CD4-positive, alpha-beta T cell (primary cell): Measurements from ENCODE around the gene PRR15L. TPM values are rescaled to one million over a fixed set of nuclear protein-coding genes. Genes with fewer than 3 reads are reported as not detected.

ENCODE experiments used
- ATAC-seq: fragments of 200-7000 bp; cut with Tn5 transposase; one replicate; pipeline ENCODE4 v1.10.0; 2022; ENCODE audit warnings: mild to moderate bottlenecking; ENCODE audit not compliant: poor library complexity
- CTCF ChIA-PET: fragments of 350-600 bp; sonication (Branson Sonifier 250); formaldehyde crosslinking; loops from one replicate; lab custom pipeline; 2021; ENCODE audit warnings: antibody characterized with exemption, inconsistent platforms; lab: Charles Lee
- POLR2A ChIA-PET: fragments of 350-600 bp; sonication (Branson Sonifier 250); formaldehyde crosslinking; loops from one replicate; lab custom pipeline; 2021; ENCODE audit warnings: antibody characterized with exemption, inconsistent platforms; lab: Charles Lee
- DNase-seq, 14 experiments: peaks; one replicate each; pipeline ENCODE4 v3.0.0-alpha.2; 2013 to 2020; ENCODE audit warnings: mixed read lengths in 2 of 14
- H3K27ac ChIP-seq, 2 donors: one replicate each; pipeline versions ENCODE4 v1.5.1 to v1.7.0; 2013; ENCODE audit warnings: low read length in 2 of 2, low read depth in 1 of 2, mild to moderate bottlenecking in 1 of 2
- H3K27me3 ChIP-seq, 2 experiments: 1 replicate in 1 of 2; 2 replicates in 1 of 2; pipeline versions ENCODE4 v1.6.1 to v1.7.0; 2013; ENCODE audit warnings: low read length in 2 of 2, control low read depth in 1 of 2, mild to moderate bottlenecking in 1 of 2, moderate library complexity in 1 of 2; ENCODE audit not compliant: insufficient read depth in 2 of 2, control insufficient read depth in 1 of 2
- H3K36me3 ChIP-seq: one replicate; pipeline ENCODE4 v1.6.1; 2013; ENCODE audit warnings: low read length, control low read depth; ENCODE audit not compliant: insufficient read depth
- H3K4me1 ChIP-seq: one replicate; pipeline ENCODE4 v1.6.1; 2013; ENCODE audit warnings: low read length, control low read depth; ENCODE audit not compliant: insufficient read depth
- H3K4me3 ChIP-seq: one replicate; pipeline ENCODE4 v1.5.1; 2013; ENCODE audit warnings: mild to moderate bottlenecking, low read length, moderate library complexity
- H3K9me3 ChIP-seq, 2 experiments: 1 replicate in 1 of 2; 2 replicates in 1 of 2; pipeline versions ENCODE4 v1.6.1 to v1.7.0; 2013; ENCODE audit warnings: low read length in 2 of 2, mild to moderate bottlenecking in 2 of 2, control low read depth in 1 of 2, moderate library complexity in 1 of 2; ENCODE audit not compliant: control insufficient read depth in 1 of 2, insufficient read depth in 1 of 2
- H3K27ac Mint-ChIP-seq: one replicate; pipeline ENCODE4 v1.8.0; 2020; ENCODE audit warnings: mixed read lengths
- H3K27me3 Mint-ChIP-seq: one replicate; pipeline ENCODE4 v1.8.0; 2021; ENCODE audit warnings: mixed read lengths
- H3K36me3 Mint-ChIP-seq: one replicate; pipeline ENCODE4 v1.8.0; 2021; ENCODE audit warnings: low read depth, mixed read lengths
- H3K4me1 Mint-ChIP-seq: one replicate; pipeline ENCODE4 v1.8.0; 2021; ENCODE audit warnings: low read depth, mixed read lengths
- H3K4me3 Mint-ChIP-seq: one replicate; pipeline ENCODE4 v1.8.0; 2020; ENCODE audit warnings: mild to moderate bottlenecking, mixed read lengths
- H3K9me3 Mint-ChIP-seq: one replicate; pipeline ENCODE4 v1.8.0; 2020; ENCODE audit warnings: mixed read lengths
- CTCF ChIP-seq: fragments of 200-600 bp; IDR thresholded peaks from one replicate; pipeline ENCODE4 v1.8.0; 2022; ENCODE audit warnings: antibody characterized with exemption, mild to moderate bottlenecking
- intact Hi-C, 2 experiments: fragments of 100-400 bp; cut with DNase I in 1 of 2; cut with micrococcal nuclease in 1 of 2; formaldehyde crosslinking; loops; one replicate each; pipeline versions ENCODE4 v1.15.1 to v1.9.0; 2023 to 2025; cut with DNase I, micrococcal nuclease
- total RNA-seq, 174 experiments: library from RNA in 2 of 174; stranded (reverse) in 2 of 174; gene quantifications; one replicate each; pipeline ENCODE4 v1.2.3 and lab custom pipeline; 2021 to 2026

Gene PRR15L
- total RNA-seq, 2 experiments from 2014 or later: not detected

GRCh38 chr17:47978324-47978723 lies 20.6 kb upstream of the PRR15L start:
- Mint-ChIP-seq H3K4me1 (no peaks in the 10 kb centered on the region), H3K4me3 (no peak overlapping the region), H3K27ac (no peak overlapping the region), H3K36me3 (peaks cover 88% of the 10 kb centered on the region), H3K9me3 (no peaks in the 10 kb centered on the region), H3K27me3 (no peaks in the 10 kb centered on the region)
- H3K4me3 ChIP-seq: no peak overlapping the region
- DNase-seq (peak; percentile 18 to 72 (median 36)), ATAC-seq (peak; percentile 70)
- POLR2A ChIA-PET: no interaction called here
- peaks cover 85% of the 10 kb centered on the region for H3K36me3 ChIP-seq
- no peaks in the 10 kb centered on the region for H3K9me3 ChIP-seq
- peak; percentile 69 for TF ChIP-seq CTCF
- no peak overlapping the region for H3K27ac ChIP-seq
- CTCF ChIA-PET: interaction anchor here (1.1 to 1.2 kb wide), 3 partner anchors 31 to 43 kb away, joined by 3 to 7 read pairs (median 5); no protein-coding TSS in a partner anchor
- no peaks in the 10 kb centered on the region for H3K27me3 ChIP-seq
- H3K4me1 ChIP-seq: peaks cover 19% of the 10 kb centered on the region
- intact Hi-C loops: no loop called here

- H3K4me1 ChIP-seq: peaks cover 15% of the 10 kb centered on the region
Observed at GRCh38 chr17:47975823-47976205, 18.1 kb upstream of the PRR15L start.

GRCh38 chr17:47975189-47975822 lies 17.6 kb upstream of the PRR15L start:
- POLR2A ChIA-PET: no interaction called here
- intact Hi-C loops: no loop called here
- no peak for ATAC-seq
- no peak for DNase-seq
- Histone ChIP-seq H3K36me3 (peaks cover 59% of the 10 kb centered on the region), H3K9me3 (no peaks in the 10 kb centered on the region), H3K27ac (no peak overlapping the region), H3K27me3 (no peaks in the 10 kb centered on the region), H3K4me1 (peaks cover 18% of the 10 kb centered on the region), H3K4me3 (no peak overlapping the region)
- Mint-ChIP-seq H3K4me1 (peaks cover 19% of the 10 kb centered on the region), H3K27ac (no peak overlapping the region), H3K36me3 (peaks cover 72% of the 10 kb centered on the region), H3K9me3 (no peaks in the 10 kb centered on the region), H3K4me3 (no peak overlapping the region), H3K27me3 (no peaks in the 10 kb centered on the region)
- CTCF ChIA-PET: interaction anchor here (1.1 kb wide), 1 partner anchor 134 kb away, joined by 3 read pairs; the partner anchor contains the start of gene SCRN2
- TF ChIP-seq CTCF: no peak

More at GRCh38 chr17:47975823-47976205, 18.1 kb upstream of the PRR15L start:
- ChIA-PET CTCF (interaction anchor here (1.0 to 1.1 kb wide), 2 partner anchors 26 to 135 kb away, joined by 3 read pairs; partner anchors contain the start of gene SCRN2), POLR2A (no interaction called here)
- Histone ChIP-seq H3K36me3 (peaks cover 63% of the 10 kb centered on the region), H3K9me3 (no peaks in the 10 kb centered on the region), H3K4me3 (no peak overlapping the region), H3K27ac (no peak overlapping the region), H3K27me3 (no peaks in the 10 kb centered on the region)
- intact Hi-C loops: no loop called here
- peaks cover 14% of the 10 kb centered on the region for H3K4me1 Mint-ChIP-seq
- H3K36me3 Mint-ChIP-seq: peaks cover 76% of the 10 kb centered on the region
- no peak for TF ChIP-seq CTCF
- no peak overlapping the region for H3K27ac Mint-ChIP-seq
- no peaks in the 10 kb centered on the region for H3K9me3 Mint-ChIP-seq
- no peak overlapping the region for H3K4me3 Mint-ChIP-seq
- ATAC-seq (no peak), DNase-seq (no peak)
- H3K27me3 Mint-ChIP-seq: no peaks in the 10 kb centered on the region
